HG03066 (cell line): ENCODE data around the gene ZNF20.
"Not testable (repeated sequence)": the region's sequence is repeated elsewhere in the genome, so short reads cannot be mapped to it uniquely, and the experiment has no call there.

Source experiments
- ATAC-seq: cut with Tn5 transposase; IDR thresholded peaks from one replicate; pipeline ENCODE4 v1.9.1; 2021; ENCODE audit warnings: low read depth; ENCODE audit not compliant: unreplicated experiment

ZNF20 gene

DNA sequence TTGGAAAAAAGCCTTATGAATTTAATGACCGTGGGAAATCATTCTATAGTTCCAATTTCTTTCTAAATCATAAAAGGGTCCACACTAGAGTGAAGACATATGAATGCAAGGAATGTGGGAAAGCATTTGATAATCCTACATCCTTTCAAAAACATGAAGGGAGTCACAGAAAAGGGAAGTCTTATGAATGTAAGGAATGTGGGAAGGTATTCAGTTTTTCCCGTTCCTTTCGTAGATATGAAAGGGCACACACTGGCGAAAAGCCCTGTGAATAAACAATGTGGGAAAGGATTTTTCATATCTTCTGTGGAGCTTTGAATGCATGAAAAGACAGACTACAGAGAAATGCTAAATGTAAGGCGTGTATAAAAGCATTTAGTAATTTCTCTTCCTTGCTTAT lies 27.0 kb downstream of the ZNF20 start:
- ATAC-seq = no peak

DNA sequence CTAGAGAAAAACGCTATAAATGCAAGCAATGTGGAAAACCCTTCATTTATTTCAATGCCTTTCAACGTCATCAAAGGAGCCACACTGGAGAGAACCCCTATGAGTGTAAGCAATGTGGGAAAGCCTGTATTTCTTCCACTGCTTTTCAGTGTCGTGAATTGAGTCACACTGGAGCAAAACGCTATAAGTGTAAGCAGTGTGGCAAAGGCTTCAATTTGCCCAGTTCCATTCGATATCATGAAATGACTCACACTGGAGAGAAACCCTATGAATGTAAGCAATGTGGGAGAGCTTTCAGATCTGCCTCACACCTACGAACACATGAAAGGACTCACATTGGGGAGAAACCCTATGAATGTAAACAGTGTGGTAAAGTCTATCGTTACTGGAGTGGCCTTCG lies 27.4 kb downstream of the ZNF20 start:
- ATAC-seq = no peak

DNA sequence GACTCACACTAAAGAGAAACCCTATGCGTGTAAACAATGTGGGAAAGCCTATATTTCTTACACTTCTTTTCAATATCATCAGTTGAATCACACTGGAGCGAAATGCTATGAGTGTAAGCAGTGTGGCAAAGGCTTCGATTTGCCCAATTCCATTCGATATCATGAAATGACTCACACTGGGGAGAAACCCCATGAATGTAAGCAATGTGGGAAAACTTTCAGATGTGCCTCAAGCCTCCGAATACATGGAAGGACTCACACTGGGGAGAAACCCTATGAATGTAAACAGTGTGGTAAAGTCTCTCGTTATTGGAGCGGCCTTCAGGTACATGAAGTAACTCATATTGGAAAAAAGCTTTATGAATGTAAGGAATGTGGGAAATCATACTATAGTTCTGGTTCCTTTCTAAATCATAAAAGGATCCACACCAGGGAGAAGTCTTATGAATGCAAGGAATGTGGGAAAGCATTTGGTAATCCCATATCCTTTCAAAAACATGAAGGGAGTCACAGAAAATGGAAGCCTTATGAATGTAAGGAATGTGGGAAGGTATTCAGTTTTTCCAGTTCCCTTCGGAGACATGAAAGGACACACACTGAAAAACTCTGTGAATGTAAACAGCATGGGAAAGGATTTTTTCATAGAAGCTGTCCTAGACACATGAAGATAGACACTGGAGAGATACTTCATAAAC lies 28.1 kb downstream of the ZNF20 start:
- no peak for ATAC-seq

DNA sequence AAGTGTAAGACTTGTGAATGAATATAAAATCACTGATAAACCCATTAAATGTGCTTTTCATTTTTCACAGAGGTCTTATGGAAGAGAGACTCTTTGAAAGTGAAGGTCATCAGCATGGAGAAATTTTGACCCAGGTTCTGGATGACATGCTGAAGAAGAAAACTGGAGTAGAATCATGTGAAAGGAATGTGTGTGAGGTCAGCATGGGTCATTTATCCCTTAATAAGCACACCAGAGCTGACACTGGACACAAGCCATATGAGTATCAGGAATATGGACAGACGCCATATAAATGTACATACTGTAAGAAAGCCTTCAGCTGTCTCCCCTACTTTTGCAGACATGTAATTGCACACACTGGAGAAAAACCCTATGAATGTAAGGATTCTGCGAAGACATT lies 29.0 kb downstream of the ZNF20 start:
- no peak for ATAC-seq

DNA sequence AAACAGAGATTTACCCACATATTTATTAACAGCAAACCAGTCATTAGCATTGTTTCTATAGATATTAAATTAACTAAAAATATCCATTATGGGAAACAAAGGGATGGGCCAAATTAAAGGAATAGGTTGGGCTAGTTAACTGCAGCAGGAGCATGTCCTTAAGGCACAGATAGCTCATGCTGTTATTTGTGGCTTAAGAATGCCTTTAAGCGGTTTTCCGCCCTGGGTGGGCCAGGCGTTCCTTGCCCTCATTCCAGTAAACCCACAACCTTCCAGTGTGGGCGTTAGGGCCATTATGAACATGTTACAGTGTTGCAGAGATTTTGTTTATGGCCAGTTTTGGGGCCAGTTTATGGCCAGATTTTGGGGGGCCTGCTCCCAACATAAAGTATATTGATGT lies 36.2 kb downstream of the ZNF20 start:
- not testable (repeated sequence) for ATAC-seq

DNA sequence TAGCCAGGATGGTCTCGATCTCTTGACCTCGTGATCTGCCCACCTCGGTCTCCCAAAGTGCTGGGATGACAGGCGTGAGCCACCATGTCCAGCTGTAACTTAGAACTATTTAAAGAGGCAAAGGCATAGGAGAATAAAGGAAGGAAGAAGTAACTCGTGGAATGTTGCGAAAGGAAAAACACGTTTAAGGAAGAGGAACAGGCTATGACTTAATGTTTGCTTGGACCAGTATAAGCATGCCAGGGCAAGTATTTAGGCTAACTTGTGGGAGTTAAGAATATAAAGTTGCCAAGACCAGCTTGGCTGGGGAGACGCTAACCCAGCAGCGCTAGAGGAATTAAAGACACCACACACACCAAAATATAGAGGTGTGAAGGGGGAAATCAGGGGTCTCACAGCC lies 42.1 kb downstream of the ZNF20 start:
- no peak for ATAC-seq

DNA sequence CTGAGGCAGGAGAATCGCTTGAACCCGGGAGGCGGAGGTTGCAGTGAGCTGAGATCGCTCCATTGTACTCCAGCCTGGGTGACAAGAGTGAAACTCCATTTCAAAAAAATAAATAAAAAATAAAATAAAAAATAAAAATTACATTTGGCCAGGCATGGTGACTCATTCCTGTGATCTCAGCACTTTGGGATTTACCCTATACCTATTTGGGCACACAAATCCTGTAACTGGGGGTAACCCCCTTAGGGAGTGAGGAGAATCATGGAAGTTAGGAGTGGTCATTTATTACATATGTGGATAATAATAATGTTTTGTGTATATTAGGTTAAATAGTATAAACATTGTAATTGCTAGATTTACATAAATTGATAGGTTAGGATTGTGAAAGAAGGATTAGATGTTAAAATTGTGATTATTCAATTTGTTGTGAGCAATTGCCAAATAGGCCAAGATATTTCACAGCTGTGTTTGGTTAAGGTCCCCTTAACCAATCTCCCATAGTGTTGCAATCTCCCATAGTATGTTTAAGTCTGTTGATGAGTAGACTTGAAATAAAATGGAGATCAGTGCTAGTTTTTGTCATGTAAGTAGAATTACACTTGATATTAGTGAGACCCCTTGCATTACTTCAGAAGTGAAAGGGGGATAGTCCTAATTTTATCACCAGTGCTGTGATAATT lies 44.9 kb downstream of the ZNF20 start:
- ATAC-seq = no peak

DNA sequence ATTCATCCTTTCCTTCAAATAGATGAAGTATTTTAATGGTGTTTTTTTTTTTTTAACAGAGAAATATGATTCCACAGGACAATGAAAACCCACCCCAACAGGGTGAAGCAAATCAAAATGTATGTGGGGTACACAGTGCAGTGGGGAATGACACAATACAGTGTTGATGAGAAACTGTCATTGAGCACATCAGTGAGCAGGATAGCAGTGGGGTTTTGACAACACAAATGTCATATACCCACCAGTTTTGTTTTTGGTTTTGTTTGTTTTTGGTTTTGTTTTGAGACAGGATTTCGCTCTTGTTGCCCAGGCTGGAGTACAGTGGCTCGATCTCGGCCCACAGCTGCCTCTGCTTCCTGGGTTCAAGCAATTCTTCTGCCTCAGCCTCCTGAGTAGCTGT lies 46.4 kb downstream of the ZNF20 start:
- ATAC-seq = no peak

DNA sequence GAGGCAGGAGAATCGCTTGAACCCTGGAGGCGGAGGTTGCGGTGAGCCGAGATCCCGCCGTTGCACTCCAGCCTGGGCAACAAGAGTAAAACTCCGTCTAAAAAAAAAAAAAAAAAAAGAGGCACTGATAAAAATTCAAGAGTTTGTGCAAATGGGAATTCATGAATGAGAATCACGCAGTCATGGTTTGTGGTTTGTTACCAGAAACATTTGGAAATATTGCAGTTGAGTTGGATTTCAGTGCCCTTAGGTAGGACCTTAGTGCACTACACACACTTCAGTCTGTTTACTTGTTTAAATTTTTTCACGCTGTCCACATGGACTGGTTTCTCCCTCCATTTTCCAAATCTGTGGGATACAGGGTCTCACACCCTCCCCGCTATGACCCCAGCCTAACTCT lies 47.2 kb downstream of the ZNF20 start:
- ATAC-seq = no peak

DNA sequence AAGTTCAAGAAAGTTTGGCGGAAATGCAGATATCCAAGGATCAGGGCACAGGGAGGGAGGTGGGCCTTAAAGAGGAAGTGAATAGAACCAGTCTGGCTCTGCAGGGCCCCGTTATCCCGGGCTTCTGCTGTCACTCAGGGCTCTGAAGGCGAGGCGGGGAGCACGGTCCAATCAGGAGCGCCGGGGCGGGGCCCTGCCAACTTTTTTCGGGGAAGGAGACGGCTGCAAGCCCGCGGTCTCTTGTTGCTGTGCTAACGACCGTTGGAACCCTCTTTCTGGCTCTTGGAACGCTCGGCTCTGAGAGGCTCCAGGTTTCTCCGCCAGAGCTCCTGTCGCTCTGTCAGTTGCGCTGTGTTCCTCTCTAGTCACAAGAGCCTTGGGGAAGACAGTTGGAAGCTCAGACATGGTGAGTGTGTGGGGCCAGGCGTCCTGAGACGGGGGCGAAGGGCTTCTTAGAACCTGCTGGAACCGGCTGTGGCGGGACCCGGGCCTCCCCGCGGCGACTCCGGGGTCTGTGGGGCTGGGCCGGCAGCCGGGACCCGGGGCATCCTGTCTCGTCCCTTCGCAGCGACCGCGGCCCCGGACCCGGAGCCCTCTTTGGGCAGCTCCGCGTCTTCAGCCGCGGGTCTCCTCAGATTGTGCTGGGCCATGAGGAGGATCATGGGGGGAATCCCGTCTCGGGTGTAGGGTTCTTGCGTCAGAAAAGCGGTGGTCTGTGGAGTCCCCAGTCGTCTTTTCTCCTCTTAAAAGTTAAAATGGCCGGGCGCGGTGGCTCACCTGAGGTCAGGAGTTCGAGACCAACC lies 47.9 kb downstream of the ZNF20 start:
- no peak for ATAC-seq

DNA sequence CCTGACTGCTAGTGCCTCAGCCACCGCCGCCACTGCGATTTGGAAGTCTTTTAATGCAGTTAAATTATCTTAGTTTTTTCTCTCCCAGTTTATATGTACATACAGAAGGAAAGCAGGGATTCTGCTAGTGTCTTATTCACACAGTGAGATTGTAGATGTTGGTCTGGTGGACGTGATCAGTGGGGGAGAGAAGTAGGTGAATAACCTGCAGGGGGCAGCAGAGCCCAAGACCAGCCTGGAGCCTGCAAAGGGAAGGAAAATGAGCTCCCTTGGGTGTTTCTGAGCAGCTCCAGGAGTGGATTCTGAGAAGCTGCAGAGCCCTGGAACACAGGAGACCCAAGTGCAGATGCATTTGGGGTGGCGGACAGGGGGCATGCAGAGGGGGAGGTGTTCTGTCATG lies 49.3 kb downstream of the ZNF20 start:
- no peak for ATAC-seq

DNA sequence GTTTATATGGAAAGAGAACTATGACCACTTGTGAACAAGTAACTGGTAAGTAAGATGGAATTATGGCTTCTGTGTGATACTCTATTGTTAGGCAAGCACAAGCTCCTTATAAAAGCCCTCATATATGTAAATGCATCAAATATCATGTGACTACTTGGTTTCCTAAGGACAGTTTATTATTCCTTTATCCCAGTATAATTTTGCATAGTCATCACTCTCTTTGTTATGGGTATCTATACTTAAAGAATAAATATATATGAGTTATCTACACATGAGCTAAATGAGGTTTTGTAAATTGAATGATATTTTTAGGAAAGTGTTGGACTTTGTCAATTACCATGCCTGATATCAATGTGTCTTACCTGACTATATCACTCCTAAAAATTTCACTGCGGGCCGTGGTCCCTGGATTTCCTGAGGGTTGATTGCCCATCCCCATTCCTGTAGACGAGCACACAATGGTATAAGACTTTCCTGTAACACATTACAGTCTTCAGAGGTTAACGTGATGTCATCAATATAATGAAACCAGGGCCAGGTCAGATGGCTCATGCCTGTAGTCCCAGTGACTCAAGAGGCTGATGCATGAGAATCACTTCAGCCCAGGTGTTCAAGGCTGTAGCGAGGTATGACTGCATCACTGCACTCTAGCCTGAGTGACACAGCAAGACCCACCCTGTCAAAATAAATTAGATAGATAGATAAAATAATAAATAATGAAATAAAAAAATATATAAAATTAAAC lies 54.9 kb downstream of the ZNF20 start:
- ATAC-seq = no peak

DNA sequence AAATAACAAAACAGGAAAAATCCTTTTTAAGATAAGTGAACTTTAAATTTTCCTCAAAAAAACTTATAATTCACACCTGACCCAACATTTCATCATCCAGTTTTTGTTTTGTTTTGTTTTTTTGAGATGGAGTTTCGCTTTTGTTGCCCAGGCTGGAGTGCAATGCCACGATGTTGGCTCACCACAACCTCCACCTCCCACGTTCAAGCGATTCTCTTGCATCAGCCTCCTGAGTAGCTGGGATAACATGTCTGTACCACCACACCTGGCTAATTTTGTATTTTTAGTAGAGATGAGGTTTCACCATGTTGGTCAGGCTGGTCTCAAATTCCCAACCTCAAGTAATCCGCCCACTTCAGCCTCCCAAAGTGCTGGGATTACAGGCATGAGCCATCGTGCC lies 56.8 kb downstream of the ZNF20 start:
- ATAC-seq = not testable (repeated sequence)
